ENCODE measurements around the gene GDF15.
A peak's percentile ranks its signal among the peaks of the same experiment; 100 is the strongest.
"Not testable (repeated sequence)": the region's sequence is repeated elsewhere in the genome, so short reads cannot be mapped to it uniquely, and the experiment has no call there.

Gene GDF15

GRCh38 chr19:18385675-18386542 is at the start of gene GDF15:
GDF15 (plus strand) TSS chr19:18386158; CDS start chr19:18386190, 32 bp downstream.
- no peak for DNase-seq (ENCODE audit: low read depth in 2 of 2)

GRCh38 chr19:18338541-18338940 is 47.4 kb upstream of the GDF15 start:
- no peak for DNase-seq (ENCODE audit: low read depth in 2 of 2)

- no peak for DNase-seq (ENCODE audit: low read depth in 2 of 2)
Observed at GRCh38 chr19:18339723-18340122, 46.2 kb upstream of the GDF15 start.

- DNase-seq (ENCODE audit: low read depth in 2 of 2) = peak; percentile 47 to 58
Observed at GRCh38 chr19:18340190-18340989, 45.6 kb upstream of the GDF15 start, which contains the start of gene PGPEP1. PGPEP1 (plus strand) TSS chr19:18340598; CDS start chr19:18340682, 84 bp downstream.

GRCh38 chr19:18340990-18341868 is 44.7 kb upstream of the GDF15 start:
- peak; percentile 54 to 56 for DNase-seq (ENCODE audit: low read depth in 2 of 2)

- no peak for DNase-seq (ENCODE audit: low read depth in 2 of 2)
Observed at GRCh38 chr19:18342090-18342632, 43.8 kb upstream of the GDF15 start.

- DNase-seq (ENCODE audit: low read depth in 2 of 2) = no peak
Observed at GRCh38 chr19:18344582-18344950, 41.4 kb upstream of the GDF15 start.

- DNase-seq (ENCODE audit: low read depth in 2 of 2) = no peak
Observed at GRCh38 chr19:18345296-18345695, 40.7 kb upstream of the GDF15 start.

GRCh38 chr19:18346091-18346490 is 39.9 kb upstream of the GDF15 start:
- no peak for DNase-seq (ENCODE audit: low read depth in 2 of 2)

- no peak for DNase-seq (ENCODE audit: low read depth in 2 of 2)
Observed at GRCh38 chr19:18348171-18348570, 37.8 kb upstream of the GDF15 start.

- not testable (repeated sequence) for DNase-seq (ENCODE audit: low read depth in 2 of 2)
Observed at GRCh38 chr19:18348818-18349339, 37.1 kb upstream of the GDF15 start.

- DNase-seq (ENCODE audit: low read depth in 2 of 2) = peak in 1 of 2 donors; percentile 15
Observed at GRCh38 chr19:18349524-18350128, 36.3 kb upstream of the GDF15 start.

- DNase-seq (ENCODE audit: low read depth in 2 of 2) = no peak
Observed at GRCh38 chr19:18350490-18350889, 35.5 kb upstream of the GDF15 start.

GRCh38 chr19:18351544-18351943 is 34.4 kb upstream of the GDF15 start:
- no peak for DNase-seq (ENCODE audit: low read depth in 2 of 2)

- no peak for DNase-seq (ENCODE audit: low read depth in 2 of 2)
Observed at GRCh38 chr19:18353378-18354005, 32.5 kb upstream of the GDF15 start.

GRCh38 chr19:18354743-18355142 is 31.2 kb upstream of the GDF15 start:
- DNase-seq (ENCODE audit: low read depth in 2 of 2) = not testable (repeated sequence)

- no peak for DNase-seq (ENCODE audit: low read depth in 2 of 2)
Observed at GRCh38 chr19:18357041-18357440, 28.9 kb upstream of the GDF15 start.

- DNase-seq (ENCODE audit: low read depth in 2 of 2) = no peak
Observed at GRCh38 chr19:18361646-18362045, 24.3 kb upstream of the GDF15 start.

GRCh38 chr19:18362934-18363542 is 22.9 kb upstream of the GDF15 start:
- DNase-seq (ENCODE audit: low read depth in 2 of 2) = no peak

GRCh38 chr19:18363787-18364186 is 22.2 kb upstream of the GDF15 start:
- no peak for DNase-seq (ENCODE audit: low read depth in 2 of 2)
